ENCODE data around the gene SPEN.
"Not testable (repeated sequence)": the region's sequence is repeated elsewhere in the genome, so short reads cannot be mapped to it uniquely, and the experiment has no call there.

Gene SPEN

GRCh38 chr1:15826810-15827507 lies 20.5 kb upstream of the SPEN start:
- no peak overlapping the region for H3K4me3 ChIP-seq (ENCODE audit: low read length)
- TF ChIP-seq CTCF (conservative IDR thresholded peaks at IDR 0.05; ENCODE audit: low read depth, low read length), result no peak
- no peak for DNase-seq (ENCODE audit: low read depth)

- not testable (repeated sequence) for DNase-seq (ENCODE audit: low read depth); H3K4me3 ChIP-seq (ENCODE audit: low read length)
These were observed 19.9 kb upstream of the SPEN start for GRCh38 chr1:15827567-15827966.

GRCh38 chr1:15828931-15829330 lies 18.6 kb upstream of the SPEN start:
- not testable (repeated sequence) for H3K4me3 ChIP-seq (ENCODE audit: low read length); DNase-seq (ENCODE audit: low read depth)

- H3K4me3 ChIP-seq (ENCODE audit: low read length), result no peak overlapping the region
These were observed 17.2 kb upstream of the SPEN start for GRCh38 chr1:15830258-15830657.

GRCh38 chr1:15833069-15833679 lies 14.3 kb upstream of the SPEN start:
- no peak for TF ChIP-seq CTCF (conservative IDR thresholded peaks at IDR 0.05; ENCODE audit: low read depth, low read length)
- no peak for DNase-seq (ENCODE audit: low read depth)
- H3K4me3 ChIP-seq (ENCODE audit: low read length), result peak overlapping the region; percentile 73

More at GRCh38 chr1:15830258-15830657, 17.2 kb upstream of the SPEN start:
- TF ChIP-seq CTCF (conservative IDR thresholded peaks at IDR 0.05; ENCODE audit: low read depth, low read length), result no peak
- no peak for DNase-seq (ENCODE audit: low read depth)

- no peak for DNase-seq (ENCODE audit: low read depth)
- no peak for TF ChIP-seq CTCF (conservative IDR thresholded peaks at IDR 0.05; ENCODE audit: low read depth, low read length)
- H3K4me3 ChIP-seq (ENCODE audit: low read length), result peak overlapping the region; percentile 73
These were observed 13.6 kb upstream of the SPEN start for GRCh38 chr1:15833842-15834405.

- TF ChIP-seq CTCF (conservative IDR thresholded peaks at IDR 0.05; ENCODE audit: low read depth, low read length), result no peak
- peak overlapping the region; percentile 73 for H3K4me3 ChIP-seq (ENCODE audit: low read length)
- peak; percentile 76 for DNase-seq (ENCODE audit: low read depth)
These were observed 12.9 kb upstream of the SPEN start for GRCh38 chr1:15834406-15835204.

All from retinal pigment epithelial cell (primary cell).